WTC11 (cell line): Measurements from ENCODE around the gene FILIP1L. TPM values are rescaled to one million over a fixed set of nuclear protein-coding genes. Genes with fewer than 3 reads are reported as not detected.

Experiments used
- ATAC-seq: fragments of 200-7000 bp; cut with Tn5 transposase; 2 replicates; pipeline ENCODE4 v1.10.0; 2021; ENCODE audit warnings: mild to moderate bottlenecking, moderate library complexity
- CTCF ChIA-PET: fragments of 300-600 bp; sonication (Branson Sonifier 250); formaldehyde crosslinking; loops from one replicate; lab custom pipeline; 2021; ENCODE audit warnings: antibody characterized with exemption; lab: Charles Lee
- POLR2A ChIA-PET: fragments of 350-600 bp; sonication (Branson Sonifier 250); formaldehyde crosslinking; loops from one replicate; lab custom pipeline; 2021; ENCODE audit warnings: antibody characterized with exemption; lab: Charles Lee
- DNase-seq: peaks from one replicate; pipeline ENCODE4 v3.0.0; 2021; ENCODE audit warnings: low spot score
- H3K27ac Mint-ChIP-seq: 2 replicates; pipeline ENCODE4 v1.8.0; 2021; ENCODE audit warnings: mixed read lengths
- H3K27me3 Mint-ChIP-seq: 2 replicates; pipeline ENCODE4 v1.8.0; 2021; ENCODE audit warnings: low read depth, mild to moderate bottlenecking, moderate library complexity, mixed read lengths
- H3K36me3 Mint-ChIP-seq: 2 replicates; pipeline ENCODE4 v1.8.0; 2021; ENCODE audit warnings: mixed read lengths
- H3K4me1 Mint-ChIP-seq: 2 replicates; pipeline ENCODE4 v1.8.0; 2022; ENCODE audit warnings: mixed read lengths
- H3K4me3 Mint-ChIP-seq: 2 replicates; pipeline ENCODE4 v1.8.0; 2021; ENCODE audit warnings: mild to moderate bottlenecking, moderate library complexity, mixed read lengths
- H3K9me3 Mint-ChIP-seq: 2 replicates; pipeline ENCODE4 v1.8.0; 2021; ENCODE audit warnings: mixed read lengths
- ARID4B ChIP-seq: sonication (generic); formaldehyde crosslinking; IDR thresholded peaks from 2 replicates; pipeline ENCODE4 v1.8.0; 2023; ENCODE audit warnings: missing genetic modification reagents, mild to moderate bottlenecking, borderline replicate concordance
- ATF1 ChIP-seq: sonication (generic); formaldehyde crosslinking; IDR thresholded peaks from 2 replicates; pipeline ENCODE4 v1.8.1; 2023; ENCODE audit warnings: mild to moderate bottlenecking, moderate library complexity, missing genetic modification reagents
- ATF2 ChIP-seq: sonication (generic); formaldehyde crosslinking; IDR thresholded peaks from 2 replicates; pipeline ENCODE4 v1.8.1; 2022; ENCODE audit warnings: low read depth, missing genetic modification reagents, borderline replicate concordance
- CDX4 ChIP-seq: fragments of 250-450 bp; sonication (Bioruptor Pico); IDR thresholded peaks from 2 replicates; pipeline ENCODE4 v1.9.0; 2021; ENCODE audit warnings: moderate library complexity, mild to moderate bottlenecking, inconsistent platforms, borderline replicate concordance
- CREB1 ChIP-seq: sonication (generic); formaldehyde crosslinking; IDR thresholded peaks from 2 replicates; pipeline ENCODE4 v1.8.0; 2023; ENCODE audit warnings: mild to moderate bottlenecking, missing genetic modification reagents
- CTCF ChIP-seq: fragments of 200-600 bp; IDR thresholded peaks from 2 replicates; pipeline ENCODE4 v1.8.0; 2022; ENCODE audit warnings: antibody characterized with exemption
- EMX1 ChIP-seq: fragments of 250-450 bp; sonication (Bioruptor Pico); IDR thresholded peaks from 2 replicates; pipeline ENCODE4 v1.8.0; 2021; ENCODE audit warnings: mild to moderate bottlenecking
- ESRRA ChIP-seq: sonication (generic); formaldehyde crosslinking; IDR thresholded peaks from 2 replicates; pipeline ENCODE4 v1.8.1; 2022; ENCODE audit warnings: mild to moderate bottlenecking, missing genetic modification reagents, borderline replicate concordance
- ETV6 ChIP-seq: sonication (generic); formaldehyde crosslinking; IDR thresholded peaks from 2 replicates; pipeline ENCODE4 v1.8.1; 2022; ENCODE audit warnings: mild to moderate bottlenecking, missing genetic modification reagents
- FOXP1 ChIP-seq: sonication (generic); formaldehyde crosslinking; IDR thresholded peaks from 2 replicates; pipeline ENCODE4 v1.8.0; 2022; ENCODE audit warnings: missing genetic modification reagents, mild to moderate bottlenecking, moderate library complexity, borderline replicate concordance
- GTF2I ChIP-seq: fragments of 250-450 bp; sonication (Bioruptor Pico); conservative IDR thresholded peaks from 2 replicates; pipeline ENCODE4 v1.4.0; 2021; ENCODE audit warnings: mild to moderate bottlenecking
- HMGA2 ChIP-seq: fragments of 250-450 bp; sonication (Bioruptor Pico); IDR thresholded peaks from 2 replicates; pipeline ENCODE4 v1.4.0; 2021; ENCODE audit warnings: mild to moderate bottlenecking, moderate library complexity
- KAT7 ChIP-seq: sonication (generic); formaldehyde crosslinking; IDR thresholded peaks from 2 replicates; pipeline ENCODE4 v1.8.1; 2023; ENCODE audit warnings: missing genetic modification reagents, mild to moderate bottlenecking, borderline replicate concordance
- MAX ChIP-seq: sonication (generic); formaldehyde crosslinking; IDR thresholded peaks from 2 replicates; pipeline ENCODE4 v1.8.0; 2022; ENCODE audit warnings: mild to moderate bottlenecking, missing genetic modification reagents
- NR1H2 ChIP-seq: sonication (generic); formaldehyde crosslinking; IDR thresholded peaks from 2 replicates; pipeline ENCODE4 v1.9.0; 2021; ENCODE audit warnings: mild to moderate bottlenecking, moderate library complexity, missing genetic modification reagents
- NR2C2 ChIP-seq: sonication (generic); formaldehyde crosslinking; IDR thresholded peaks from 2 replicates; pipeline ENCODE4 v1.8.0; 2022; ENCODE audit warnings: mild to moderate bottlenecking, missing genetic modification reagents
- SMAD3 ChIP-seq: sonication (generic); formaldehyde crosslinking; IDR thresholded peaks from 2 replicates; pipeline ENCODE4 v1.8.0; 2022; ENCODE audit warnings: missing genetic modification reagents, mild to moderate bottlenecking, borderline replicate concordance
- ZMAT4 ChIP-seq: fragments of 250-450 bp; sonication (Bioruptor Pico); IDR thresholded peaks from 2 replicates; pipeline ENCODE4 v1.9.0; 2021; ENCODE audit warnings: mild to moderate bottlenecking
- ZNF219 ChIP-seq: sonication (generic); formaldehyde crosslinking; IDR thresholded peaks from 2 replicates; pipeline ENCODE4 v1.8.0; 2023; ENCODE audit warnings: missing genetic modification reagents, mild to moderate bottlenecking, borderline replicate concordance
- ZNF396 ChIP-seq: fragments of 250-450 bp; sonication (Bioruptor Pico); IDR thresholded peaks from 2 replicates; pipeline ENCODE4 v1.8.0; 2021; ENCODE audit warnings: mild to moderate bottlenecking, moderate library complexity, borderline replicate concordance
- ZNF425 ChIP-seq: fragments of 250-450 bp; sonication (Bioruptor Pico); conservative IDR thresholded peaks from 2 replicates; pipeline ENCODE4 v1.9.0; 2021; ENCODE audit warnings: mild to moderate bottlenecking
- total RNA-seq: library from RNA; stranded (reverse); gene quantifications from 3 replicates; pipeline ENCODE4 v1.2.3, GENCODE V29; 2021

FILIP1L gene
- total RNA-seq, 1 experiment from 2014 or later: 0.17 TPM

GRCh38 chr3:99952306-99952705 is 162.0 kb downstream of the FILIP1L start (continued):
- TF ChIP-seq NR1H2: no peak
- no peak for TF ChIP-seq HMGA2 (CRISPR knock-in tag)
- TF ChIP-seq EMX1 (CRISPR knock-in tag): no peak
- no peak for TF ChIP-seq ZNF396 (CRISPR knock-in tag)
- TF ChIP-seq, all 79 proteins: peak for 0

GRCh38 chr3:99951701-99952100 is 162.6 kb downstream of the FILIP1L start:
- POLR2A ChIA-PET: no interaction called here
- Mint-ChIP-seq H3K4me1 (peaks cover 24% of the 10 kb centered on the region), H3K9me3 (no peaks in the 10 kb centered on the region)
- DNase-seq: no peak
- no peak for TF ChIP-seq CDX4 (CRISPR knock-in tag)
- TF ChIP-seq ATF1 (CRISPR knock-in tag): no peak
- TF ChIP-seq KAT7 (CRISPR knock-in tag): no peak
- TF ChIP-seq ATF2 (CRISPR knock-in tag): no peak
- TF ChIP-seq CTCF: no peak
- no peak for TF ChIP-seq ZNF219
- no peak for TF ChIP-seq NR2C2 (CRISPR knock-in tag)
- TF ChIP-seq ZMAT4 (CRISPR knock-in tag): no peak
- TF ChIP-seq FOXP1 (CRISPR knock-in tag): no peak
- no peak for TF ChIP-seq ESRRA (CRISPR knock-in tag)
- TF ChIP-seq MAX (CRISPR knock-in tag): no peak
- no peak for TF ChIP-seq ZNF425 (CRISPR knock-in tag)
- no peak for TF ChIP-seq ARID4B
- TF ChIP-seq CREB1 (CRISPR knock-in tag): no peak
- TF ChIP-seq GTF2I (CRISPR knock-in tag): no peak
- TF ChIP-seq SMAD3: no peak
- no peak for TF ChIP-seq ETV6 (CRISPR knock-in tag)
- TF ChIP-seq, all 79 proteins: peak for 0
- no peaks in the 10 kb centered on the region for H3K27me3 Mint-ChIP-seq
- H3K27ac Mint-ChIP-seq: no peak overlapping the region
- no peaks in the 10 kb centered on the region for H3K36me3 Mint-ChIP-seq
- ATAC-seq: no peak
- no peak overlapping the region for H3K4me3 Mint-ChIP-seq
- CTCF ChIA-PET: interaction anchor here (2.1 kb wide), 1 partner anchor 120 kb away, joined by 6 read pairs; no protein-coding TSS in a partner anchor
